Nephron progenitor cell (in vitro differentiated cells): ENCODE measurements around the gene SLC49A4.
A peak's percentile ranks its signal among the peaks of the same experiment; 100 is the strongest.

Experiments used
- DNase-seq: peaks from one replicate; pipeline ENCODE4 v3.0.0; 2021
- H3K27ac Mint-ChIP-seq: 2 replicates; pipeline ENCODE4 v1.8.0; 2021; ENCODE audit warnings: mild to moderate bottlenecking, moderate library complexity, mixed read lengths
- H3K27me3 Mint-ChIP-seq: 2 replicates; pipeline ENCODE4 v1.8.0; 2021; ENCODE audit warnings: mild to moderate bottlenecking, low read depth, mixed read lengths; ENCODE audit not compliant: poor library complexity
- H3K36me3 Mint-ChIP-seq: 2 replicates; pipeline ENCODE4 v1.8.0; 2021; ENCODE audit warnings: low read depth, mixed read lengths
- H3K4me1 Mint-ChIP-seq: 2 replicates; pipeline ENCODE4 v1.8.0; 2021; ENCODE audit warnings: mixed read lengths
- H3K4me3 Mint-ChIP-seq: 2 replicates; pipeline ENCODE4 v1.8.0; 2021; ENCODE audit warnings: mild to moderate bottlenecking, moderate library complexity, mixed read lengths
- H3K9me3 Mint-ChIP-seq: 2 replicates; pipeline ENCODE4 v1.8.0; 2021; ENCODE audit warnings: mild to moderate bottlenecking, moderate library complexity, mixed read lengths
- TF ChIP-seq, protein P1 (sequence below): fragments of 200-600 bp; sonication (generic); IDR thresholded peaks from 2 replicates; pipeline ENCODE4 v1.5.0; 2021; ENCODE audit warnings: antibody characterized with exemption

The SLC49A4 gene

GRCh38 chr3:122915300-122916055 lies 120.6 kb downstream of the SLC49A4 start:
- Mint-ChIP-seq H3K4me3 (no peak overlapping the region), H3K4me1 (no peaks in the 10 kb centered on the region), H3K27me3 (peaks cover 16% of the 10 kb centered on the region), H3K36me3 (no peaks in the 10 kb centered on the region), H3K9me3 (no peaks in the 10 kb centered on the region), H3K27ac (no peak overlapping the region)
- TF ChIP-seq, protein P1, sequence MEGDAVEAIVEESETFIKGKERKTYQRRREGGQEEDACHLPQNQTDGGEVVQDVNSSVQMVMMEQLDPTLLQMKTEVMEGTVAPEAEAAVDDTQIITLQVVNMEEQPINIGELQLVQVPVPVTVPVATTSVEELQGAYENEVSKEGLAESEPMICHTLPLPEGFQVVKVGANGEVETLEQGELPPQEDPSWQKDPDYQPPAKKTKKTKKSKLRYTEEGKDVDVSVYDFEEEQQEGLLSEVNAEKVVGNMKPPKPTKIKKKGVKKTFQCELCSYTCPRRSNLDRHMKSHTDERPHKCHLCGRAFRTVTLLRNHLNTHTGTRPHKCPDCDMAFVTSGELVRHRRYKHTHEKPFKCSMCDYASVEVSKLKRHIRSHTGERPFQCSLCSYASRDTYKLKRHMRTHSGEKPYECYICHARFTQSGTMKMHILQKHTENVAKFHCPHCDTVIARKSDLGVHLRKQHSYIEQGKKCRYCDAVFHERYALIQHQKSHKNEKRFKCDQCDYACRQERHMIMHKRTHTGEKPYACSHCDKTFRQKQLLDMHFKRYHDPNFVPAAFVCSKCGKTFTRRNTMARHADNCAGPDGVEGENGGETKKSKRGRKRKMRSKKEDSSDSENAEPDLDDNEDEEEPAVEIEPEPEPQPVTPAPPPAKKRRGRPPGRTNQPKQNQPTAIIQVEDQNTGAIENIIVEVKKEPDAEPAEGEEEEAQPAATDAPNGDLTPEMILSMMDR = no peak
- DNase-seq = no peak

GRCh38 chr3:122916084-122916483 lies 121.2 kb downstream of the SLC49A4 start:
- TF ChIP-seq, protein P1 = no peak
- Mint-ChIP-seq H3K36me3 (no peaks in the 10 kb centered on the region), H3K4me1 (no peaks in the 10 kb centered on the region), H3K4me3 (no peak overlapping the region), H3K27me3 (peaks cover 16% of the 10 kb centered on the region), H3K9me3 (no peaks in the 10 kb centered on the region), H3K27ac (no peak overlapping the region)
- DNase-seq = no peak

- Mint-ChIP-seq H3K36me3 (no peaks in the 10 kb centered on the region), H3K4me3 (no peak overlapping the region), H3K27ac (no peak overlapping the region), H3K9me3 (no peaks in the 10 kb centered on the region), H3K27me3 (peaks cover 16% of the 10 kb centered on the region), H3K4me1 (no peaks in the 10 kb centered on the region)
- no peak for DNase-seq
- TF ChIP-seq, protein P1 = no peak
These were observed 121.7 kb downstream of the SLC49A4 start for GRCh38 chr3:122916580-122916979.

DNA sequence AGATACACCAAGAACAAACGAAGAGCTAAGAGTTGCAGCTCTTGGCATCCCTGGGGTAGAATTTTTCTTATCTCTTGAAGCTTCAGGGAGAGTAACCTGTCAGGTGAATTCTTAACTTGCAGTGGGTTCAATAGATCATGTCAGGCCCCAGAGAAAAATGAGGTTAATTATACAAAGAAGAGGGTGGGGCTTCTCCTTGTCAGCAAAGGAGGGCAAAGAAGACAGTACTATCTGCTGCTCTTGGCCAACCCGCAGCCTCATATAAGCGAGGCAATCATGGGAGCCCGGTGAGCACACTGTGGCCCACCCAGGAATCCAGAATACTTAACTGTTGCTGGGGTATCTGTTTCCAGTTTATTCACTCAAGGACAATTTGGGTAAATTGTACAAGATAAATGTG lies 122.5 kb downstream of the SLC49A4 start:
- DNase-seq = no peak
- H3K27ac Mint-ChIP-seq = no peak overlapping the region
- TF ChIP-seq, protein P1 = no peak
- H3K27me3 Mint-ChIP-seq = peaks cover 16% of the 10 kb centered on the region
- H3K4me3 Mint-ChIP-seq = no peak overlapping the region
- no peaks in the 10 kb centered on the region for H3K4me1 Mint-ChIP-seq
- no peaks in the 10 kb centered on the region for H3K36me3 Mint-ChIP-seq
- H3K9me3 Mint-ChIP-seq = no peaks in the 10 kb centered on the region

DNA sequence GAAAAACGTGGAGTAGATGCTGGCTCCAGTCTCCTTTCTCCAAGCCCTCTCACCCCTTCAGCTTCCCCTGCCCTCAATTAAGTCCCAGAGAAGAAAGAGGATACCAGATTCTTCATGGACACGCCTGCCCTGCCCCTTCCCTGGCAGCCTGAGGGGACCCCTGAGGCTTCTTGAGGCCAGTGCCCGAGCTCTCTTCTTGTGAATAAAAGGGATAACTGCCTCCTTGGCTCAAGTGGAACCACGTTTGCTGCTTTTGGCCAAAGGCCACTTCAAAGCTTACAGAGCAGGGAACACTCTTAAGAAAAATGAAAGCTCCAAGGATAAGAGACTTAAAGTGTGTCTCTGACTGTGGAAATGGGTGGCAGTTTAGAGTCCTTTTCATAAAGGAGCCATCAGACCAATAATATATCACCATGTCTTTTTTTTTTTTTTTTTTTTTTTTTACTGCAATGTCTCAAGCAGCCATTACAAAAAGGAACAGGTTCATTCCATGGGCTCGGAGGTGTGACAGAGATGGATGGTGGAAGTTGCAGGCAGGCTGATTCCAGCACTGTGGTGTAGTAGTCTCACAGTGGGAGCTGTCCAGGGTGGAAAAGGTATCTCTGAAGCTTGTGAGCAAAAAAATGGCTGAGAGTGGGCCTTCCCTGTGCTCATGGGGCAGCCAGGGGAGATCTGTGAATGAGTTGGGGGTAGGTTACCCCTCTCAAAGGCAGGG lies 123.9 kb downstream of the SLC49A4 start:
- Mint-ChIP-seq H3K36me3 (no peaks in the 10 kb centered on the region), H3K27me3 (peaks cover 16% of the 10 kb centered on the region), H3K9me3 (no peaks in the 10 kb centered on the region), H3K4me1 (no peaks in the 10 kb centered on the region), H3K4me3 (no peak overlapping the region), H3K27ac (no peak overlapping the region)
- TF ChIP-seq, protein P1 = no peak
- peak; percentile 32 for DNase-seq

DNA sequence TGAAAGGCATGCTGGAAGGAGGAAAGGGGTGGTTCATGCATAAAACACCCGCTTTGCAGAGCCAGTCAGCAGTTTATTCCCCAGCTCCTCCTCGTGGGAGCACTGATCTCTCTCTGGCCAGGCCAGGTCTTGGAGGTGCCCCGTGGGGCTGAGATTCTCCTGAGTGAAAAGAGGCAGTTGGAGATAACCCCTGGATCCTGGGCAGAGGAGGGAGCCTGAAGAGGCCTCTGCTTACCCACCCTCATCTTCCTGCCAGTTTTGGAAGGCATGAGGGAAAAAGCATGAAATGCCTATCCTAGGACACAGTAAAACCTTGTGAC lies 124.4 kb downstream of the SLC49A4 start:
- Mint-ChIP-seq H3K27me3 (peaks cover 16% of the 10 kb centered on the region), H3K9me3 (no peaks in the 10 kb centered on the region), H3K4me1 (no peaks in the 10 kb centered on the region), H3K36me3 (no peaks in the 10 kb centered on the region), H3K4me3 (no peak overlapping the region), H3K27ac (no peak overlapping the region)
- DNase-seq = no peak
- TF ChIP-seq, protein P1 = no peak
